Tibial artery (tissue), 4 donors: ENCODE data around the gene CUX1.

Source experiments
- DNase-seq, 2 donors: peaks; one replicate each; pipeline ENCODE4 v3.0.0-alpha.2; 2019
- H3K27ac ChIP-seq, 2 donors: fragments of 200-600 bp; sonication (generic) in 1 of 2; 1 replicate in 1 of 2; 2 replicates in 1 of 2; pipeline ENCODE4 v1.5.1; 2018 to 2019; ENCODE audit warnings: mild to moderate bottlenecking in 1 of 2
- H3K27me3 ChIP-seq, 2 donors: fragments of 200-600 bp; sonication (generic) in 1 of 2; one replicate each; pipeline versions ENCODE4 v1.5.1 to v1.6.0; 2016 to 2019
- H3K36me3 ChIP-seq, 3 donors: fragments of 200-600 bp; sonication (generic) in 2 of 3; one replicate each; pipeline ENCODE4 v1.5.1; 2016 to 2019; ENCODE audit warnings: mild to moderate bottlenecking in 2 of 3
- H3K4me1 ChIP-seq, 4 donors: fragments of 200-600 bp; sonication (generic) in 2 of 4; 1 replicate in 3 of 4; 2 replicates in 1 of 4; pipeline ENCODE4 v1.5.1; 2016 to 2019
- H3K4me3 ChIP-seq, 2 donors: fragments of 200-600 bp; sonication (generic) in 1 of 2; 1 replicate in 1 of 2; 2 replicates in 1 of 2; pipeline ENCODE4 v1.5.1; 2018 to 2019; ENCODE audit warnings: mild to moderate bottlenecking in 2 of 2
- H3K9me3 ChIP-seq, 3 donors: fragments of 200-600 bp; sonication (generic) in 1 of 3; one replicate each; pipeline ENCODE4 v1.5.1; 2016 to 2019
- CTCF ChIP-seq, 2 experiments: fragments of 200-600 bp in 1 of 2; fragments of 450-650 bp in 1 of 2; IDR thresholded peaks; one replicate each; pipeline ENCODE4 v1.5.1; 2017 to 2019; ENCODE audit warnings: antibody characterized with exemption in 2 of 2, mild to moderate bottlenecking in 1 of 2, moderate library complexity in 1 of 2
- intact Hi-C: fragments of 100-400 bp; cut with DNase I; formaldehyde crosslinking; loops from one replicate; pipeline ENCODE4 v1.15.0; 2023; ENCODE audit warnings: low total_unique reads

The CUX1 gene

DNA sequence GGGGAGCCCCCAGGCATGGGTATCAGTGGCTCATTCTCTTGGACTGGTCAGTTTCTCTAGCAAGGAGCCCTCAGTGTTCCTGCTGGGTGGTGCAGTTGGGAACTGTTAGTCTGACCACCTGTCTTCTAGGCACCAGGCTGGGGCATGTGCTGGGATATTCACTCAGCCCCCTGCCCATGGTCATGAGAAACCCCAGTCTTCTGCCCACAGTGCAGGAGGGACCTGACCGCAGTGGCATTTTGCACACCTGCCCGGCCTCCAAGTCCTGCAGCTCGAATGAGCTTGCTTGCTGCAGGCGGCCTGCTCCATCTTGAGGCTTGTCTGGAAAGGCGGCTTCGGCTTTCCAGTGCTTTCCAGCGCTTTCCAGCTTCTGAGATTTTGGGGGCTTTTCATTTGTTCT lies 36.3 kb downstream of the CUX1 start:
- no peaks in the 10 kb centered on the region for H3K36me3 ChIP-seq
- no peak for TF ChIP-seq CTCF (IDR thresholded peaks at IDR 0.05)
- H3K4me3 ChIP-seq = no peak overlapping the region
- no peaks in the 10 kb centered on the region for H3K9me3 ChIP-seq
- no peak for DNase-seq
- H3K27me3 ChIP-seq = no peaks in the 10 kb centered on the region
- intact Hi-C loops = no loop called here
- H3K4me1 ChIP-seq = peaks cover 0 to 17% (median 8%) of the 10 kb centered on the region in 4 donors
- H3K27ac ChIP-seq = no peak overlapping the region

GRCh38 chr7:101854084-101854865 lies 36.8 kb downstream of the CUX1 start:
- TF ChIP-seq CTCF (IDR thresholded peaks at IDR 0.05) = no peak
- H3K4me1 ChIP-seq = peaks cover 0 to 23% (median 10%) of the 10 kb centered on the region in 4 donors
- H3K27ac ChIP-seq = no peak overlapping the region
- no peaks in the 10 kb centered on the region for H3K27me3 ChIP-seq
- intact Hi-C loops = no loop called here
- H3K4me3 ChIP-seq = no peak overlapping the region
- H3K9me3 ChIP-seq = no peaks in the 10 kb centered on the region
- no peaks in the 10 kb centered on the region for H3K36me3 ChIP-seq
- no peak for DNase-seq

- peak; percentile 16 to 43 for TF ChIP-seq CTCF (IDR thresholded peaks at IDR 0.05)
- DNase-seq = peak; percentile 80 to 88
- intact Hi-C loops = no loop called here
- Histone ChIP-seq H3K27me3 (no peaks in the 10 kb centered on the region), H3K36me3 (no peaks in the 10 kb centered on the region), H3K4me1 (peaks cover 0 to 32% (median 13%) of the 10 kb centered on the region in 4 donors), H3K27ac (peak overlapping the region; percentile 59 to 72), H3K4me3 (peak overlapping the region; percentile 42 to 51), H3K9me3 (no peaks in the 10 kb centered on the region)
Observed at GRCh38 chr7:101856473-101857357, 39.3 kb downstream of the CUX1 start.

DNA sequence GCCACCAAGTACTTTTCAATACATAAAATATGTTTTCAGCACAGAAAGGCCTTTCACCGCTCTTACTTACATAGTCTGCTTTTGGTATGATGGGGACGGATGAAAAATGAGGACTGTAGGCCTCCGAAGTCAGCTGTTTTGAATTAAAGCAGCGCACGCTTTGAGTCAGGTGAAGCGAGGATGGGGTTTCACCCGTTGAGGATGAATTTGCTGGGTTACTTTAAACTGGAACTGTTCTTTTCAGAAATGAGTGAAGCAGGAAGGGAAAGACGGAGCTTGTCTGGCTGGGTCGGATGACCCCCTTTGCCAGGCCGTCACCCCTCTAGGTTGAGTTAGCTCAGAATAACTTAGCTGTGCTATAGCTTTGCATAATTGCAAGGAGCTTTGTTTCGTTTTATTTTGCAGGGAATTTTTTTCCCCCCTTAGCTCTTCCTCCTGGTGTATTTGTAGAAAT lies 40.0 kb downstream of the CUX1 start:
- H3K4me1 ChIP-seq = peaks cover 0 to 32% (median 13%) of the 10 kb centered on the region in 4 donors
- H3K27me3 ChIP-seq = no peaks in the 10 kb centered on the region
- H3K9me3 ChIP-seq = no peaks in the 10 kb centered on the region
- DNase-seq = no peak
- intact Hi-C loops = no loop called here
- TF ChIP-seq CTCF (IDR thresholded peaks at IDR 0.05) = no peak
- H3K36me3 ChIP-seq = no peaks in the 10 kb centered on the region
- peak overlapping the region; percentile 42 to 51 for H3K4me3 ChIP-seq
- peak overlapping the region; percentile 59 to 72 for H3K27ac ChIP-seq

DNA sequence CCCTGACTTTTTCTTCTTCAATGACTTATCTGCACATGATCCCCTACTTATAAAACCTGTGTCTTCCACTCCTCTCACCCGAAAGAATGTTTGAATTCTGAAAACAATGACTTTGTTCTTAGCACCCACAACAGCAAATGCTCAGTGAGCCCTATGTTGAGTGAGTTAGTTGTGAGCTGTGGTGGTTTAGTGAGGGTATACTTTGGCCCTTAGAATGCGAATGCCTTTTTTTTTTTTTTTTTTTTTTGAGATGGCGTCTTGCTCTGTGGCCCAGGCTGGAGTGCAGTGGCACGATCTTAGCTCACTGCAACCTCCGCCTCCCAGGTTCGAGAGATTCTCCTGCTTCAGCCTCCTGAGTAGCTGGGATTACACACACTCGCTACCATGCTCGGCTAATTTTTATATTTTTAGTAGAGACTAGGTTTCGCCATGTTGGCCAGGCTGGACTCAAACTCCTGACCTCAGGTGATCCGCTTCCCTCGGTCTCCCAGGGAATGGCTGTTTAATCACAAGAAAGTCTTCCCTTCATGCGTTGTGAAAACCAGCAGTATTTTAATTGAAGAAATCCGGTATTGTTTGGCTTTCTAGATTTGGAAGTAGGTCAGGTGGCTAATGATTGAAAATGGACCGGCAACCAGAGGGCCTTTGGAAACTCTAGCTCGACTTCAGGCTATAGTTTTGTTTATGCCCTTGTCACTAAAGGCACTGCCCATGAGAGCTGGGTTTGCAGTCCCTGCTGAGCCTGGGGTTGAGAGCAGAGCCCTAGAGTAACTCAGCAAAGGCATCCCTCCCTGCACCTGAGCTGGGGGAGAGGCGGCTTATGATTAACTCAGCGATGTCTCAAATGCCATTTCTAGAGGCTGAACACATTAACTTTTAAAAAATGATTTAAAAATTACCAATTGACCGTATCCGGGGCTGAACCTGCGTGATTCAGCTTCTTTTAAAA lies 41.3 kb downstream of the CUX1 start:
- H3K4me3 ChIP-seq = no peak overlapping the region
- H3K36me3 ChIP-seq = no peaks in the 10 kb centered on the region
- H3K4me1 ChIP-seq = peaks cover 0 to 32% (median 13%) of the 10 kb centered on the region in 4 donors
- H3K9me3 ChIP-seq = no peaks in the 10 kb centered on the region
- peak overlapping the region; percentile 37 to 56 for H3K27ac ChIP-seq
- DNase-seq = no peak
- intact Hi-C loops = no loop called here
- no peak for TF ChIP-seq CTCF (IDR thresholded peaks at IDR 0.05)
- H3K27me3 ChIP-seq = no peaks in the 10 kb centered on the region
